ENCODE data around the gene C11orf91.
"Not testable (repeated sequence)": the region's sequence is repeated elsewhere in the genome, so short reads cannot be mapped to it uniquely, and the experiment has no call there.

C11orf91 gene

GRCh38 chr11:33667819-33668467, 32.7 kb downstream of the C11orf91 start:
- Histone ChIP-seq H3K9me3 (ENCODE audit: insufficient read depth, low read depth, low read length) (peaks cover 9% of the 10 kb centered on the region), H3K4me3 (ENCODE audit: low read length) (no peak overlapping the region), H3K27ac (ENCODE audit: low read depth, low read length) (peak overlapping the region; percentile 39; the same call in 1 of the 2 replicates), H3K4me1 (ENCODE audit: insufficient read depth, low read length) (peaks cover 18% of the 10 kb centered on the region), H3K27me3 (ENCODE audit: insufficient read depth, low read length) (no peaks in the 10 kb centered on the region), H3K9ac (ENCODE audit: low read depth, low read length) (no peak overlapping the region), H3K36me3 (ENCODE audit: insufficient read depth, low read length) (no peaks in the 10 kb centered on the region)
- WGBS: 93% methylated on average over 18 of the region's 18 CpGs

- WGBS: 94% methylated on average over 6 of the region's 6 CpGs
- H3K4me1 ChIP-seq (ENCODE audit: insufficient read depth, low read length): peaks cover 23% of the 10 kb centered on the region
- peaks cover 9% of the 10 kb centered on the region for H3K9me3 ChIP-seq (ENCODE audit: insufficient read depth, low read depth, low read length)
- H3K27ac ChIP-seq (ENCODE audit: low read depth, low read length): no peak overlapping the region
- H3K36me3 ChIP-seq (ENCODE audit: insufficient read depth, low read length): no peaks in the 10 kb centered on the region
- H3K27me3 ChIP-seq (ENCODE audit: insufficient read depth, low read length): no peaks in the 10 kb centered on the region
- no peak overlapping the region for H3K9ac ChIP-seq (ENCODE audit: low read depth, low read length)
- H3K4me3 ChIP-seq (ENCODE audit: low read length): no peak overlapping the region
Measured at GRCh38 chr11:33665350-33666106, 35.1 kb downstream of the C11orf91 start.

GRCh38 chr11:33664827-33665226, 35.8 kb downstream of the C11orf91 start:
- Histone ChIP-seq H3K4me1 (ENCODE audit: insufficient read depth, low read length) (peaks cover 23% of the 10 kb centered on the region), H3K9me3 (ENCODE audit: insufficient read depth, low read depth, low read length) (peaks cover 9% of the 10 kb centered on the region), H3K9ac (ENCODE audit: low read depth, low read length) (no peak overlapping the region), H3K27me3 (ENCODE audit: insufficient read depth, low read length) (no peaks in the 10 kb centered on the region), H3K36me3 (ENCODE audit: insufficient read depth, low read length) (no peaks in the 10 kb centered on the region), H3K27ac (ENCODE audit: low read depth, low read length) (no peak overlapping the region), H3K4me3 (ENCODE audit: low read length) (no peak overlapping the region)
- WGBS: 93% methylated on average over 4 of the region's 4 CpGs

DNA sequence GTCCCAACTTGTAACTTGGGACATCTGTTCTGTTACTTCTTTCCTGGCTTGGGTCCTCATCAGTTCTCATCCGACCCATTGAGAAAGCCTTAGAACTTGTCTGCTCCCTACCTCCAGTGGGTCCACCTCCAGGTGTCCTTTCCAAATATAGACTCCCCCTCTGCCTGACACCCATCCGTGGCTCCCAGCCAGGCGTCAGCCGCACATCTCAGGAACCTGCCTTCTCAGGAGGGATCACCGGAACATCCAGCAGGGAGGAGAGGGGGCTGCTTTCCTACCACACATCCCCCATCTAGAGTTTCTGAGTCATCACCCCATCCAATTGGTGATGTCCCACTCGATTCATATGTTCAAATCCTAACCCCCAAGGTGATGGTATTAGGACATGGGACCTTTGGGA, 36.5 kb downstream of the C11orf91 start:
- no peak overlapping the region for H3K27ac ChIP-seq (ENCODE audit: low read depth, low read length)
- no peaks in the 10 kb centered on the region for H3K36me3 ChIP-seq (ENCODE audit: insufficient read depth, low read length)
- peaks cover 18% of the 10 kb centered on the region for H3K4me1 ChIP-seq (ENCODE audit: insufficient read depth, low read length)
- H3K4me3 ChIP-seq (ENCODE audit: low read length): no peak overlapping the region
- H3K9ac ChIP-seq (ENCODE audit: low read depth, low read length): no peak overlapping the region
- no peaks in the 10 kb centered on the region for H3K27me3 ChIP-seq (ENCODE audit: insufficient read depth, low read length)
- peaks cover 9% of the 10 kb centered on the region for H3K9me3 ChIP-seq (ENCODE audit: insufficient read depth, low read depth, low read length)
- WGBS: 90% methylated on average over 6 of the region's 6 CpGs

GRCh38 chr11:33663121-33663520, 37.5 kb downstream of the C11orf91 start:
- Histone ChIP-seq H3K9ac (ENCODE audit: low read depth, low read length) (no peak overlapping the region), H3K27ac (ENCODE audit: low read depth, low read length) (no peak overlapping the region), H3K4me1 (ENCODE audit: insufficient read depth, low read length) (peaks cover 7% of the 10 kb centered on the region), H3K36me3 (ENCODE audit: insufficient read depth, low read length) (no peaks in the 10 kb centered on the region), H3K4me3 (ENCODE audit: low read length) (no peak overlapping the region), H3K27me3 (ENCODE audit: insufficient read depth, low read length) (no peaks in the 10 kb centered on the region), H3K9me3 (ENCODE audit: insufficient read depth, low read depth, low read length) (peaks cover 9% of the 10 kb centered on the region)

- H3K4me3 ChIP-seq (ENCODE audit: low read length); H3K27ac ChIP-seq (ENCODE audit: low read depth, low read length); H3K36me3 ChIP-seq (ENCODE audit: insufficient read depth, low read length); H3K4me1 ChIP-seq (ENCODE audit: insufficient read depth, low read length); H3K27me3 ChIP-seq (ENCODE audit: insufficient read depth, low read length); H3K9me3 ChIP-seq (ENCODE audit: insufficient read depth, low read depth, low read length); H3K9ac ChIP-seq (ENCODE audit: low read depth, low read length): not testable (repeated sequence)
- WGBS: 91% methylated on average over 6 of the region's 7 CpGs
Measured at GRCh38 chr11:33661526-33661925, 39.1 kb downstream of the C11orf91 start.

- Histone ChIP-seq H3K9me3 (ENCODE audit: insufficient read depth, low read depth, low read length) (peaks cover 9% of the 10 kb centered on the region), H3K27me3 (ENCODE audit: insufficient read depth, low read length) (no peaks in the 10 kb centered on the region), H3K27ac (ENCODE audit: low read depth, low read length) (no peak overlapping the region), H3K4me3 (ENCODE audit: low read length) (no peak overlapping the region), H3K36me3 (ENCODE audit: insufficient read depth, low read length) (no peaks in the 10 kb centered on the region), H3K4me1 (ENCODE audit: insufficient read depth, low read length) (peaks cover 5% of the 10 kb centered on the region; the same call in 1 of the 2 replicates), H3K9ac (ENCODE audit: low read depth, low read length) (no peak overlapping the region)
- 96% methylated on average over 3 of the region's 4 CpGs for WGBS
Measured at GRCh38 chr11:33660962-33661361, 39.7 kb downstream of the C11orf91 start.

- H3K4me3 ChIP-seq (ENCODE audit: low read length): no peak overlapping the region
- H3K36me3 ChIP-seq (ENCODE audit: insufficient read depth, low read length): no peaks in the 10 kb centered on the region
- H3K9ac ChIP-seq (ENCODE audit: low read depth, low read length): no peak overlapping the region
- no peak overlapping the region for H3K27ac ChIP-seq (ENCODE audit: low read depth, low read length)
- 98% methylated on average over 5 of the region's 5 CpGs for WGBS
- H3K27me3 ChIP-seq (ENCODE audit: insufficient read depth, low read length): no peaks in the 10 kb centered on the region
- peaks cover 5% of the 10 kb centered on the region; the same call in 1 of the 2 replicates for H3K4me1 ChIP-seq (ENCODE audit: insufficient read depth, low read length)
- H3K9me3 ChIP-seq (ENCODE audit: insufficient read depth, low read depth, low read length): peaks cover under 1% of the 10 kb centered on the region; the same call in 1 of the 2 replicates
Measured at GRCh38 chr11:33659370-33660139, 41.1 kb downstream of the C11orf91 start.

DNA sequence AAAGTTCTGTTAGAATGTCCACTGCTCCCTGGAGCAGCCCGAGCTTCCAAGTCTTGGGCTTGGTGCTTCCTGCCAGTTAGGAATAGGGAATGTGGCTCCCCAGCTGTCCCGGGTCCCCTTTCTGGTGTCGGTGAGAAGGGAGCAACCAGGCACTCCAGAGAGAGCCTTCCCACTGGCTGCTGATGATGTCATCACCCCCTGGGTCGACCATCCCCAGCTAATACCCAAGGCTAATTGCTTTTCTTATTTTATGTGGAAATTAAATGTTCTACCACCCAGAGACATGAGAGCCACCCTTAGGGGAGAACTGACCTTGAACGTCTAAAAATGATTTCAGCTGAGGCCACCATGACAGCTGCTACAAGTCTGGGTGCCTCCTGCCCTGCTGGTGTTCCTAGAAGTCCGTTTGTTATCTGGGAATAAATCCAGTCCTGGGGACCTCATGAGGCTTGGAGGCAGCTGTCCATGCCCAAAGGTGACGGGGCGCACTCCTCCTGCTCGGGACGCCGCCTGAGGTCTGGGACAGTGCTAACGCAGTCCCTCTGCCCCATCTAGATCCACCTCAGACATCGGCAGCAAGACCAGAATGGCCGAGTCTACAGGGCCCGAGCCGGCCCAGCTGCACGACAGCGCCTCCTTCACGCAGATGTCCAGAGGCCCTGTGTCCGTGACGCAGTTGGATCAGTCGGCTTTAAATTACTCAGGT, 42.3 kb downstream of the C11orf91 start:
- H3K27ac ChIP-seq (ENCODE audit: low read depth, low read length): no peak overlapping the region
- H3K36me3 ChIP-seq (ENCODE audit: insufficient read depth, low read length): no peaks in the 10 kb centered on the region
- H3K9ac ChIP-seq (ENCODE audit: low read depth, low read length): no peak overlapping the region
- H3K4me3 ChIP-seq (ENCODE audit: low read length): no peak overlapping the region
- 88% methylated on average over 21 of the region's 22 CpGs for WGBS
- no peaks in the 10 kb centered on the region for H3K9me3 ChIP-seq (ENCODE audit: insufficient read depth, low read depth, low read length)
- no peaks in the 10 kb centered on the region for H3K27me3 ChIP-seq (ENCODE audit: insufficient read depth, low read length)
- H3K4me1 ChIP-seq (ENCODE audit: insufficient read depth, low read length): peaks cover 5% of the 10 kb centered on the region; the same call in 1 of the 2 replicates

GRCh38 chr11:33657757-33658156, 42.9 kb downstream of the C11orf91 start:
- Histone ChIP-seq H3K9me3 (ENCODE audit: insufficient read depth, low read depth, low read length) (no peaks in the 10 kb centered on the region), H3K9ac (ENCODE audit: low read depth, low read length) (no peak overlapping the region), H3K4me1 (ENCODE audit: insufficient read depth, low read length) (peaks cover 5% of the 10 kb centered on the region; the same call in 1 of the 2 replicates), H3K4me3 (ENCODE audit: low read length) (no peak overlapping the region), H3K27ac (ENCODE audit: low read depth, low read length) (no peak overlapping the region), H3K36me3 (ENCODE audit: insufficient read depth, low read length) (no peaks in the 10 kb centered on the region), H3K27me3 (ENCODE audit: insufficient read depth, low read length) (no peaks in the 10 kb centered on the region)
- 90% methylated on average over 3 of the region's 3 CpGs for WGBS
